ENCODE data around the gene ANAPC2. TPM values are rescaled to one million over a fixed set of nuclear protein-coding genes. Genes with fewer than 3 reads are reported as not detected.

The ANAPC2 gene
- total RNA-seq, 1 donor from 2014 or later: 24.1 TPM

- Histone ChIP-seq H3K4me1 (no peaks in the 10 kb centered on the region), H3K27me3 (no peaks in the 10 kb centered on the region), H3K9me3 (no peaks in the 10 kb centered on the region), H3K36me3 (no peaks in the 10 kb centered on the region), H3K4me3 (no peak overlapping the region), H3K27ac (no peak overlapping the region)
- no peak for DNase-seq (ENCODE audit: low spot score in 2 of 2)
- intact Hi-C loops (cut with DNase I): no loop called here
- TF ChIP-seq CTCF (IDR thresholded peaks at IDR 0.05): no peak
Observed at GRCh38 chr9:137213160-137214060, 25.1 kb upstream of the ANAPC2 start.

GRCh38 chr9:137212520-137212919, 24.2 kb upstream of the ANAPC2 start:
- intact Hi-C loops (cut with DNase I): no loop called here
- Histone ChIP-seq H3K4me1 (no peaks in the 10 kb centered on the region), H3K4me3 (no peak overlapping the region), H3K9me3 (no peaks in the 10 kb centered on the region), H3K27ac (no peak overlapping the region), H3K27me3 (no peaks in the 10 kb centered on the region), H3K36me3 (no peaks in the 10 kb centered on the region)
- no peak for TF ChIP-seq CTCF (IDR thresholded peaks at IDR 0.05)
- DNase-seq (ENCODE audit: low spot score in 2 of 2): no peak

GRCh38 chr9:137211532-137211931, 23.2 kb upstream of the ANAPC2 start:
- Histone ChIP-seq H3K36me3 (no peaks in the 10 kb centered on the region), H3K4me3 (no peak overlapping the region), H3K27me3 (no peaks in the 10 kb centered on the region), H3K4me1 (peaks cover under 1 to 4% of the 10 kb centered on the region in 2 donors), H3K9me3 (no peaks in the 10 kb centered on the region), H3K27ac (no peak overlapping the region)
- intact Hi-C loops (cut with DNase I): no loop called here
- no peak for DNase-seq (ENCODE audit: low spot score in 2 of 2)
- no peak for TF ChIP-seq CTCF (IDR thresholded peaks at IDR 0.05)

GRCh38 chr9:137206602-137207001, 18.2 kb upstream of the ANAPC2 start:
- Histone ChIP-seq H3K4me3 (peak overlapping the region in 1 of 2 donors; percentile 100), H3K4me1 (peaks cover 22 to 31% of the 10 kb centered on the region in 2 donors), H3K36me3 (no peaks in the 10 kb centered on the region), H3K9me3 (no peaks in the 10 kb centered on the region), H3K27me3 (no peaks in the 10 kb centered on the region), H3K27ac (no peak overlapping the region)
- TF ChIP-seq CTCF (IDR thresholded peaks at IDR 0.05): no peak
- DNase-seq (ENCODE audit: low spot score in 2 of 2): no peak
- intact Hi-C loops (cut with DNase I): no loop called here

- no peaks in the 10 kb centered on the region for H3K9me3 ChIP-seq
- DNase-seq (ENCODE audit: low spot score in 2 of 2): peak; percentile 36 to 94
- H3K4me1 ChIP-seq: peaks cover 25 to 36% of the 10 kb centered on the region in 2 donors
- no peak for TF ChIP-seq CTCF (IDR thresholded peaks at IDR 0.05)
- peak within 1 kb of the TSS; percentile 80 to 100 for H3K4me3 ChIP-seq
- intact Hi-C loops (cut with DNase I): loop anchor here (1.0 kb wide), 2 partner anchors 17 to 36 kb away; partner anchors contain the start of genes ANAPC2, SSNA1 and TUBB4B
- H3K27ac ChIP-seq: peak within 1 kb of the TSS; percentile 77 to 83
- H3K36me3 ChIP-seq: no peaks in the 10 kb centered on the region
- H3K27me3 ChIP-seq: no peaks in the 10 kb centered on the region
Observed at GRCh38 chr9:137205126-137206069, 17.0 kb upstream of the ANAPC2 start, which contains the start of the genes NDOR1 and TMEM203. Gene NDOR1, plus strand, starts transcription at chr9:137205700. Its CDS starts 78 bp downstream, at chr9:137205778. Gene TMEM203, minus strand, starts transcription at chr9:137205648. Its CDS starts 234 bp downstream, at chr9:137205414.

Data from ascending aorta (tissue), 2 donors.